Activated CD8-positive, alpha-beta T cell treated with anti-CD3 and anti-CD28 coated beads for 36 hours (primary cell): ENCODE data around the gene ANKLE1. TPM values are rescaled to one million over a fixed set of nuclear protein-coding genes. Genes with fewer than 3 reads are reported as not detected.

ENCODE experiments used
- ATAC-seq: fragments of 200-7000 bp; cut with Tn5 transposase; one replicate; pipeline ENCODE4 v1.10.0; 2021; ENCODE audit warnings: mild to moderate bottlenecking, moderate library complexity
- CTCF ChIA-PET: fragments of 350-600 bp; sonication (Branson Sonifier 250); formaldehyde crosslinking; loops from one replicate; lab custom pipeline; 2021; ENCODE audit warnings: antibody characterized with exemption; lab: Charles Lee
- POLR2A ChIA-PET: fragments of 350-600 bp; sonication (Branson Sonifier 250); formaldehyde crosslinking; loops from one replicate; lab custom pipeline; 2021; ENCODE audit warnings: antibody characterized with exemption; lab: Charles Lee
- DNase-seq: peaks from one replicate; pipeline ENCODE4 v3.0.0-alpha.2; 2020
- H3K27ac Mint-ChIP-seq: one replicate; pipeline ENCODE4 v1.8.0; 2021; ENCODE audit warnings: mild to moderate bottlenecking, mixed read lengths
- H3K27me3 Mint-ChIP-seq: one replicate; pipeline ENCODE4 v1.8.0; 2021; ENCODE audit warnings: mixed read lengths
- H3K36me3 Mint-ChIP-seq: one replicate; pipeline ENCODE4 v1.8.0; 2021; ENCODE audit warnings: low read depth, mixed read lengths
- H3K4me1 Mint-ChIP-seq: one replicate; pipeline ENCODE4 v1.8.0; 2021; ENCODE audit warnings: low read depth, mixed read lengths
- H3K4me3 Mint-ChIP-seq: one replicate; pipeline ENCODE4 v1.8.0; 2021; ENCODE audit warnings: mild to moderate bottlenecking, moderate library complexity, mixed read lengths
- H3K9me3 Mint-ChIP-seq: one replicate; pipeline ENCODE4 v1.8.0; 2021; ENCODE audit warnings: mixed read lengths
- CTCF ChIP-seq: fragments of 200-600 bp; IDR thresholded peaks from one replicate; pipeline ENCODE4 v1.8.0; 2022; ENCODE audit warnings: antibody characterized with exemption, mild to moderate bottlenecking
- intact Hi-C: fragments of 100-400 bp; cut with micrococcal nuclease; formaldehyde crosslinking; loops from one replicate; pipeline ENCODE4 v1.10.0; 2022
- total RNA-seq, 2 experiments: library from RNA; stranded (reverse); gene quantifications; one replicate each; pipeline ENCODE4 v1.2.3, GENCODE V29; 2021

ANKLE1 gene
- total RNA-seq, 2 experiments from 2014 or later = 15.9 to 18.4 TPM

- intact Hi-C loops = no loop called here
Observed at GRCh38 chr19:17243211-17243829, 38.4 kb upstream of the ANKLE1 start.

GRCh38 chr19:17243830-17244617 lies 37.7 kb upstream of the ANKLE1 start:
- no peak for DNase-seq
- Mint-ChIP-seq H3K4me3 (peak overlapping the region; percentile 52), H3K36me3 (no peaks in the 10 kb centered on the region), H3K9me3 (no peaks in the 10 kb centered on the region), H3K4me1 (peaks cover 9% of the 10 kb centered on the region), H3K27ac (no peak overlapping the region), H3K27me3 (peaks cover 7% of the 10 kb centered on the region)
- POLR2A ChIA-PET = interaction anchor here (1.1 to 1.6 kb wide), 4 partner anchors 8 to 62 kb away, joined by 3 to 5 read pairs (median 4); no protein-coding TSS in a partner anchor
- no peak for ATAC-seq
- intact Hi-C loops = no loop called here
- TF ChIP-seq CTCF = no peak
- CTCF ChIA-PET = interaction anchor here (2.0 to 2.5 kb wide), 2 partner anchors 8 to 16 kb away, joined by 9 to 11 read pairs; no protein-coding TSS in a partner anchor

More at GRCh38 chr19:17243211-17243829, 38.4 kb upstream of the ANKLE1 start:
- Mint-ChIP-seq H3K4me1 (peaks cover 9% of the 10 kb centered on the region), H3K9me3 (no peaks in the 10 kb centered on the region), H3K27me3 (peaks cover 7% of the 10 kb centered on the region), H3K36me3 (no peaks in the 10 kb centered on the region), H3K27ac (no peak overlapping the region), H3K4me3 (no peak overlapping the region)
- no peak for TF ChIP-seq CTCF
- ChIA-PET CTCF (interaction anchor here (0.9 to 2.5 kb wide), 4 partner anchors 8 to 143 kb away, joined by 3 to 11 read pairs (median 6); no protein-coding TSS in a partner anchor), POLR2A (interaction anchor here (1.1 to 1.4 kb wide), 3 partner anchors 15 to 63 kb away, joined by 3 to 5 read pairs (median 4); no protein-coding TSS in a partner anchor)
- ATAC-seq = no peak
- no peak for DNase-seq

- ATAC-seq (no peak), DNase-seq (no peak)
- Mint-ChIP-seq H3K27me3 (peaks cover 7% of the 10 kb centered on the region), H3K4me1 (peaks cover 9% of the 10 kb centered on the region), H3K36me3 (no peaks in the 10 kb centered on the region), H3K4me3 (peak overlapping the region; percentile 52), H3K9me3 (no peaks in the 10 kb centered on the region), H3K27ac (no peak overlapping the region)
- TF ChIP-seq CTCF = no peak
- ChIA-PET POLR2A (interaction anchor here (1.6 kb wide), 1 partner anchor 9 kb away, joined by 5 read pairs; no protein-coding TSS in a partner anchor), CTCF (interaction anchor here (2.0 kb wide), 1 partner anchor 9 kb away, joined by 9 read pairs; no protein-coding TSS in a partner anchor)
- intact Hi-C loops = no loop called here
Observed at GRCh38 chr19:17244618-17245534, 36.8 kb upstream of the ANKLE1 start.

- TF ChIP-seq CTCF = no peak
- POLR2A ChIA-PET = no interaction called here
- Mint-ChIP-seq H3K36me3 (no peaks in the 10 kb centered on the region), H3K27me3 (peaks cover 7% of the 10 kb centered on the region), H3K9me3 (no peaks in the 10 kb centered on the region), H3K4me1 (peaks cover 9% of the 10 kb centered on the region), H3K4me3 (peak within 1 kb of the TSS; percentile 79), H3K27ac (peak within 1 kb of the TSS; percentile 64)
- intact Hi-C loops = no loop called here
- DNase-seq (no peak), ATAC-seq (peak; percentile 35)
- CTCF ChIA-PET = no interaction called here
Observed at GRCh38 chr19:17245535-17245984, 36.1 kb upstream of the ANKLE1 start, which contains the start of gene NR2F6. TSS of gene NR2F6 (minus strand) at chr19:17245919. CDS start at chr19:17245220, 699 bp downstream.
